ENCODE measurements around the gene TMPRSS9.

The TMPRSS9 gene

DNA sequence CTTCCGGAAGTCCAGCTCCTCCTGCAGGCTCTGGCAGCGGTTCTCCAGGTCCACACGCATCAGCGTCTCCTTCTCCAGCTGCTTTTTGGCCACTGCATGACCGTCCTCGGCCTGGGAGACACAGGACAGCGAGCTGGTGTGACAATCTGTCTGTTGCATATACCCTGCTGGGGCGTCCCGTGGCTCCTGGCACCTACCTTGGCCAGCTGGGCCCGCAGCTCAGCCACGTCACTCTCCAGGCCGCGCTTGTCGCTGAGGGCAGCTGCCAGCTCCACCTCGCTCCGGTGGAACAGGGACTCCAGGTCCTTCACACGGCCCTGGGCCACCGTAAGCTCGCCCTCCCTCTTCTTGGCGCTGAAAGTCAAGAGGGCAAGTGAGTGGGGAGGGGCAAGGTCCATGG lies 78.1 kb downstream of the TMPRSS9 start:
- Histone ChIP-seq H3K27me3 (ENCODE audit: low read depth, low read length) (no peaks in the 10 kb centered on the region), H3K36me3 (ENCODE audit: control insufficient read depth in 1 of 2, insufficient read depth in 2 of 2, low read length in 2 of 2) (peaks cover 0 to 52% of the 10 kb centered on the region in 2 donors), H3K9me3 (ENCODE audit: control insufficient read depth in 1 of 2, low read length in 2 of 2) (no peaks in the 10 kb centered on the region), H3K27ac (ENCODE audit: low read length) (no peak overlapping the region), H3K4me3 (ENCODE audit: low read depth in 1 of 2, low read length in 2 of 2) (no peak overlapping the region), H3K4me1 (ENCODE audit: control insufficient read depth in 1 of 2, insufficient read depth in 2 of 2, low read length in 2 of 2) (no peaks in the 10 kb centered on the region)

DNA sequence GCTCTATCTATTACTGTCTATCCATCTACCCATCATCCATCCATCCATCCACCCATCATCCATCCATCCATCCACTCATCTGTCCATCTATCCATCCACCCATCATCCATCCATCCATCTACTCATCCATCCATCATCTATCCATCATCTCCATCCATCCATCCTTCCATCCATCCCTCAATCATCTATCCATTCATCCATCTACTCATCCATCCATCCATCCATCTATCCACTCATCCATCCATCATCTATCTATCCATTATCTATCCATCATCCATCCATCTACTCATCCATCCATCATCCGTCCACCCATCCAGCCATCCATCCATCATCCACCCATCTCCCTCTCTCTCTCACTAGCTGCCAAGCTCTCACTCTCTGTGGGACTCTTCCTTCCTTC lies 80.5 kb downstream of the TMPRSS9 start:
- no peaks in the 10 kb centered on the region for H3K9me3 ChIP-seq (ENCODE audit: control insufficient read depth in 1 of 2, low read length in 2 of 2)
- no peaks in the 10 kb centered on the region for H3K4me1 ChIP-seq (ENCODE audit: control insufficient read depth in 1 of 2, insufficient read depth in 2 of 2, low read length in 2 of 2)
- peaks cover 5 to 41% of the 10 kb centered on the region in 2 donors for H3K36me3 ChIP-seq (ENCODE audit: control insufficient read depth in 1 of 2, insufficient read depth in 2 of 2, low read length in 2 of 2)
- H3K4me3 ChIP-seq (ENCODE audit: low read depth in 1 of 2, low read length in 2 of 2), result no peak overlapping the region
- no peak overlapping the region for H3K27ac ChIP-seq (ENCODE audit: low read length)
- no peaks in the 10 kb centered on the region for H3K27me3 ChIP-seq (ENCODE audit: low read depth, low read length)

DNA sequence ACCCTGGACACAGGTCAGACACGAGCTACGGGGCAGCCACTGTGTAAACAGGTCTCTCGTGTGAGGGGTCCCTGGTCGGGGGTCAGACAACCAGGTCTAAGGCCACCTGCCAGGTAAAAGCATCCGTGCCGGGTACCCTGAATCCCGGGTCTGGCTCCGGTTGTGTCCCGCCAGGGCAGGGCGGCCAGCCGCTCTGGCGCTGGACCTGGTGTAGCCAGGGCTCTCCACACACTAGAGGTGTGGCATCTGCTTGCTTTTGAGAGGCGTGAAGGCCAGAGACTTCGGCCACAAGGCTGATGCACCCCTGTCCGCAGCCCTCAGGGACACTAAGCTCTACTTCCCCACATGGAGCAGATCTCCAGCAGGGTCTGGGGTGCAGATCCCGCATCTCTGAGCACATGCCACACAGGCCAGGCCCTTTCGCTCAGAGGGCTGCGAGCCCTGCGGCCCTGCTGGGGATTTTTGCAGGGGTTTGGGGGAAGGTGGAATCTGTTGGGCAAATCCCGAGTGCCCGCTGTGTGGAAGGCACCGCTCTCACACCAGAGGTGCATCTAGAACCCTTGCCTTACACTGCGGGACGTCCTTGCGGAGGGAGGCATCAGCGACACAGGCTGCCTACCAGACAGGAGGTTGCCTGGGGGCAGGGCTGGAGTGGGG lies 81.2 kb downstream of the TMPRSS9 start:
- Histone ChIP-seq H3K4me1 (ENCODE audit: control insufficient read depth in 1 of 2, insufficient read depth in 2 of 2, low read length in 2 of 2) (no peaks in the 10 kb centered on the region), H3K4me3 (ENCODE audit: low read depth in 1 of 2, low read length in 2 of 2) (no peak overlapping the region), H3K27me3 (ENCODE audit: low read depth, low read length) (no peaks in the 10 kb centered on the region), H3K9me3 (ENCODE audit: control insufficient read depth in 1 of 2, low read length in 2 of 2) (no peaks in the 10 kb centered on the region), H3K36me3 (ENCODE audit: control insufficient read depth in 1 of 2, insufficient read depth in 2 of 2, low read length in 2 of 2) (peaks cover 5 to 41% of the 10 kb centered on the region in 2 donors), H3K27ac (ENCODE audit: low read length) (no peak overlapping the region)

DNA sequence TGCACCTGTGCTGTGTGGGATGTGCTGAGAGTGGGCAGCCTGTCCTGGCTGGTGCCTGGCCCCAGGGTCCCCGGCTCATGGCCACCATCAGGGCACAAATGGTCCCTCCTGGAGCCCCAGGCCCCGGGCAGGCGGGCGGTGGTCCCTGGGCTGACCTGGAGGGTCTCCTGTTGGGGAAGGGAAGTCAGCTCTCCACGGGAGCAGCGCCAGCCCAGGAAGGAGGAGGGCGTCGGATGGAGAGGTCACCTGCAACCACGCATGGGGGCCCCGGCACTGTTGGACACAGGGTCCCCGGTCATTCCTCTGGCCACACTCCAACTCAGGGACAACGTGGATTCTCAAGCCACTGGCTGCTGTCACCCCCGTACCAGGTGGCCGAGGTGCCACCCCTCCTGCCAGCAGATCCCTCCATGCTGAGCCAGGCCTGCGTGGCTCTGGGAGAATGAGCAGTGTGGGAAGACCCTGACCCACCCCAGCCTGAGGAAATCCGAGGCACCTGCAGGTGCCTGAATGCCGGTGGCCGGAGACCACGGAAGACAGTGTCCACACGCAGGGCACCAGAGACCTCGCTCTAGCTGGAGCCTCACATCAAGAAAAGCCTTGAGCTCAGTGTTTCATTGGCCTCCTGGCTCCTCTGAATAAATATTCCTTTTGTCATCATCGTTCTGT lies 83.2 kb downstream of the TMPRSS9 start:
- no peak overlapping the region for H3K4me3 ChIP-seq (ENCODE audit: low read depth in 1 of 2, low read length in 2 of 2)
- no peaks in the 10 kb centered on the region for H3K27me3 ChIP-seq (ENCODE audit: low read depth, low read length)
- H3K27ac ChIP-seq (ENCODE audit: low read length), result no peak overlapping the region
- peaks cover 5 to 25% of the 10 kb centered on the region in 2 donors for H3K36me3 ChIP-seq (ENCODE audit: control insufficient read depth in 1 of 2, insufficient read depth in 2 of 2, low read length in 2 of 2)
- no peaks in the 10 kb centered on the region for H3K4me1 ChIP-seq (ENCODE audit: control insufficient read depth in 1 of 2, insufficient read depth in 2 of 2, low read length in 2 of 2)
- H3K9me3 ChIP-seq (ENCODE audit: control insufficient read depth in 1 of 2, low read length in 2 of 2), result no peaks in the 10 kb centered on the region

DNA sequence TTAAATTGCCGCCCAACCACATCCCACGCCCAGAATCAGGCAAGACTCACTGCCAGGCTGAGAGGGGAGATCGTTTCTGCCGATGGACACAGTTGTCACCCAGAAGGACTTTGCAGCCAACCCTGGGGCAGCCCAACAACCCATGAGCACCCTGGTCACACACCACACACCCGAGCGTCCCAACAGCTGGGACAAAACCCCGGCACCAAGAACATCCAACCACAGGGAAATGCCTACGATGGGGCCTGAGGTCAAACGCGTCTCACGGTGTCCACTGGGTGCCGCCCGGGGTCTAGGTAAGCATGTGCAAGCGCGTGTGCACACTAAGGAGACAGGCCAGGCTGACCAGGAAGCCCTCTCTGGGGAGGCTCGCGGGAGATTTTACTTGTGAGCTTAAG lies 83.7 kb downstream of the TMPRSS9 start:
- H3K4me1 ChIP-seq (ENCODE audit: control insufficient read depth in 1 of 2, insufficient read depth in 2 of 2, low read length in 2 of 2), result no peaks in the 10 kb centered on the region
- H3K9me3 ChIP-seq (ENCODE audit: control insufficient read depth in 1 of 2, low read length in 2 of 2), result no peaks in the 10 kb centered on the region
- H3K27me3 ChIP-seq (ENCODE audit: low read depth, low read length), result no peaks in the 10 kb centered on the region
- H3K36me3 ChIP-seq (ENCODE audit: control insufficient read depth in 1 of 2, insufficient read depth in 2 of 2, low read length in 2 of 2), result peaks cover 5 to 22% of the 10 kb centered on the region in 2 donors
- no peak overlapping the region for H3K27ac ChIP-seq (ENCODE audit: low read length)
- H3K4me3 ChIP-seq (ENCODE audit: low read depth in 1 of 2, low read length in 2 of 2), result no peak overlapping the region

DNA sequence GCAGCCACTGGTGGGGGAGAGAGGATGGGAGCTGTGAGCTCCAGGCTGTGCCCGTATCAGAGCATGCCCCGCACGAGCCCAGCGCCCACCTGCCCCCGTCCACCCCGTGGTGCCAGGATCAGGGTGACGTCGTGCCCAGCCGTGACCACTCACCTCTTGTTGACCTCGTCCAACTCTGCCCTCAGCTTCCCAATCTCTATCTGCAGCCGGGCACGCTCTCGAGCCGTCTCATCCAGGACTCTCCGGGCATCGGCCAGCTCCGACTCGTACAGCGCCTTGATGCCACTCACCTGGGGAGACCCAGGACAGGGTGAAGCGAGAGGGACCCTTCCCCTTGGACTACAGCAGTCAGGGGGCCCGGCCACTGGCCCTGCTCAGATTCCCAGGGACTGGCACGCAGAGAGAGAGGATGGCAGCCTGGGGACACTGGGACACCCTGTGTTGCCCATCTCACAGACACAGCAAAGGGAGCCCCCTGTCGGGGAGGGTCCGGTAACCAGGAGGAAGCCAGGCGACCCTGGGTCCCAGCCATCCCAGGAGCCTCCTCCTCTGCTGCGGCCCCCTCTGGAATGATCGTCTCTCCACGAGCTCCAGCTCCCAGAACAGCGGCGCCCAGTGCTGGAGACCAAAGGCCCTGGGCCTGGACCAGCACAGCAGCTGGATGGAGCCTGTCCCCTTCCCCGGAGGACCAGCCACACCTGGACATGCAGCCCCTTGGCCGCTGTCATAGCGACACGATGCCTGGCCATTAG lies 84.4 kb downstream of the TMPRSS9 start:
- H3K36me3 ChIP-seq (ENCODE audit: control insufficient read depth in 1 of 2, insufficient read depth in 2 of 2, low read length in 2 of 2), result peaks cover 5 to 22% of the 10 kb centered on the region in 2 donors
- H3K4me1 ChIP-seq (ENCODE audit: control insufficient read depth in 1 of 2, insufficient read depth in 2 of 2, low read length in 2 of 2), result no peaks in the 10 kb centered on the region
- no peak overlapping the region for H3K27ac ChIP-seq (ENCODE audit: low read length)
- H3K9me3 ChIP-seq (ENCODE audit: control insufficient read depth in 1 of 2, low read length in 2 of 2), result no peaks in the 10 kb centered on the region
- no peaks in the 10 kb centered on the region for H3K27me3 ChIP-seq (ENCODE audit: low read depth, low read length)
- no peak overlapping the region for H3K4me3 ChIP-seq (ENCODE audit: low read depth in 1 of 2, low read length in 2 of 2)

DNA sequence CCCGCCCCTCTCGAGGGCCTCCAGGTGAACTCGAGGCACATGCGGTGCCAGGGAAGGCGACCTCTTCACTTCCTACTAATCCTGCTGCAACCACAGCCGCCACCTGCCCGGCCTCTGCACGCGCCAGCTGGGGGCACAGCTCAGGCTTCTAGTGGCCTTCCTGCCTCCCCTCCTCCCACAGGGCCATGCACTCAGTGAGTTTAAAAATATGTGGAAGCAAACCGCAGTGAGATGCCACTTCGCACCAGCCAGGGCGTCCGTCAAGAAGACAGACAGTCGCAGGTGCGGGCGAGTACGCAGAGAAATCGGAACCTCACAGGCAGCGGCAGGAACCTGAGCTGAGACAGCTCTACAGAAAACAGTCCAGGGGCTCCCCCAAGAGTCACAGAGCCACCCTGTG lies 86.3 kb downstream of the TMPRSS9 start:
- no peak overlapping the region for H3K4me3 ChIP-seq (ENCODE audit: low read depth in 1 of 2, low read length in 2 of 2)
- no peak overlapping the region for H3K27ac ChIP-seq (ENCODE audit: low read length)
- H3K4me1 ChIP-seq (ENCODE audit: control insufficient read depth in 1 of 2, insufficient read depth in 2 of 2, low read length in 2 of 2), result no peaks in the 10 kb centered on the region
- no peaks in the 10 kb centered on the region for H3K9me3 ChIP-seq (ENCODE audit: control insufficient read depth in 1 of 2, low read length in 2 of 2)
- peaks cover 5 to 18% of the 10 kb centered on the region in 2 donors for H3K36me3 ChIP-seq (ENCODE audit: control insufficient read depth in 1 of 2, insufficient read depth in 2 of 2, low read length in 2 of 2)
- H3K27me3 ChIP-seq (ENCODE audit: low read depth, low read length), result no peaks in the 10 kb centered on the region

DNA sequence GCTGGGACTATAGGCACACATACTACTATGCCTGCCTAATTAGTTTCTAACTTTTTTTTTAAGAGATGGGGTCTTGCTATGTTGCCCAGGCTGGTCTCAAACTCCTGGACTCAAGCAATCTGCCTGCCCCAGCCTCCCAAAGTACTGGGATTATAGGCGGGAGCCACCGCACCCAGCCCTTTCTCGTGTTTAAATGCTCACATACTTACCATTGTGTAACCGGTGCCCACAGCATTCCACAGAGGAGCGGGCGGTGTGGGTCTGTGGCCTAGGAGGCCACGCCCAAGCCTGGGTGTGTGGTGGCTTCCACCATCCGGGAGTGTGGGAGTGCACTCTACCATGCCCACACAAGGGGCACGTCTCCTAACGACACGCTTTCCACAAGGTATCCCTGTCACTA lies 89.0 kb downstream of the TMPRSS9 start:
- H3K4me3 ChIP-seq (ENCODE audit: low read depth in 1 of 2, low read length in 2 of 2), result no peak overlapping the region
- H3K9me3 ChIP-seq (ENCODE audit: control insufficient read depth in 1 of 2, low read length in 2 of 2), result no peaks in the 10 kb centered on the region
- peaks cover 0 to 3% of the 10 kb centered on the region in 2 donors for H3K36me3 ChIP-seq (ENCODE audit: control insufficient read depth in 1 of 2, insufficient read depth in 2 of 2, low read length in 2 of 2)
- no peaks in the 10 kb centered on the region for H3K27me3 ChIP-seq (ENCODE audit: low read depth, low read length)
- H3K27ac ChIP-seq (ENCODE audit: low read length), result no peak overlapping the region
- H3K4me1 ChIP-seq (ENCODE audit: control insufficient read depth in 1 of 2, insufficient read depth in 2 of 2, low read length in 2 of 2), result no peaks in the 10 kb centered on the region

DNA sequence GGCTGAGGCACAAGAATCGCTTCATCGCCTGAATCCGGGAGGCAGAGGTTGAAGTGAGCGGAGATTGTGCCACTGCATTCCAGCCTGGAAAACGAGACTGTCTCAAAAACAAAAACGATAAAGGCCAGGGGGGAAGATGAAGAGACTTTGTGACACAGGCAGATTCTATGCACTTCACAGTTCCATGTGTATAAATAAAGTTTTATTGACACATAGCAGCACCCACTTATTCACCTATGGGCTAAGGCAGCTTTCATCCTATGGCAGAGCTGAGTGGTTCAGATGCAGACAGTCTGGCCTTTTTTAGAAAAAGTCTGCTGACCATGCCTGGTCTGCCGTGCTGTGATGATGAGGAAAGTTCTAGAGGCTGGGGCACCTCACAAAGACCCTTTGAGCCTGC lies 91.1 kb downstream of the TMPRSS9 start:
- Histone ChIP-seq H3K4me3 (ENCODE audit: low read depth in 1 of 2, low read length in 2 of 2) (no peak overlapping the region), H3K4me1 (ENCODE audit: control insufficient read depth in 1 of 2, insufficient read depth in 2 of 2, low read length in 2 of 2) (peaks cover 0 to 11% of the 10 kb centered on the region in 2 donors), H3K27ac (ENCODE audit: low read length) (no peak overlapping the region), H3K36me3 (ENCODE audit: control insufficient read depth in 1 of 2, insufficient read depth in 2 of 2, low read length in 2 of 2) (no peaks in the 10 kb centered on the region), H3K27me3 (ENCODE audit: low read depth, low read length) (no peaks in the 10 kb centered on the region), H3K9me3 (ENCODE audit: control insufficient read depth in 1 of 2, low read length in 2 of 2) (no peaks in the 10 kb centered on the region)

DNA sequence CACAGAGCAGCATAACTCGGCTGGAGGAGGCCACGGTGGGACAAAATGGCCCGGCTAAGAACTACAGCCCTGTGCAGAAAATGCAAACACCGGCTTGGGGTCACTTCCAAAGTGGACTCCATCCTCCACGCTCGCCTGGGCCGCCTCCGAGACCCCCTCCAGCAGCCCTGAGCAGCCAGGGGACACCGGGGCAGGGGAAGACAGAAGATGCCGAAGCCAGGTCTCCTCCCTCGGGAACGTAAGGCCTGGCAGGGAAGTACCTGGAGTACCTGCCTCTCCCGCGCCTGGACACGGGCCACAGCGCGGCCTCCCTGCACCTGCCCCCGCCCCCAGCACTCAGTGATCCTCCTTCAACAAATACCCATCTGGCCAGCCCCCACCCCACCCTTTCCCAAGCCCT lies 91.7 kb downstream of the TMPRSS9 start:
- no peak overlapping the region for H3K4me3 ChIP-seq (ENCODE audit: low read depth in 1 of 2, low read length in 2 of 2)
- no peaks in the 10 kb centered on the region for H3K36me3 ChIP-seq (ENCODE audit: control insufficient read depth in 1 of 2, insufficient read depth in 2 of 2, low read length in 2 of 2)
- H3K9me3 ChIP-seq (ENCODE audit: control insufficient read depth in 1 of 2, low read length in 2 of 2), result no peaks in the 10 kb centered on the region
- H3K4me1 ChIP-seq (ENCODE audit: control insufficient read depth in 1 of 2, insufficient read depth in 2 of 2, low read length in 2 of 2), result peaks cover 0 to 11% of the 10 kb centered on the region in 2 donors
- H3K27me3 ChIP-seq (ENCODE audit: low read depth, low read length), result no peaks in the 10 kb centered on the region
- no peak overlapping the region for H3K27ac ChIP-seq (ENCODE audit: low read length)

DNA sequence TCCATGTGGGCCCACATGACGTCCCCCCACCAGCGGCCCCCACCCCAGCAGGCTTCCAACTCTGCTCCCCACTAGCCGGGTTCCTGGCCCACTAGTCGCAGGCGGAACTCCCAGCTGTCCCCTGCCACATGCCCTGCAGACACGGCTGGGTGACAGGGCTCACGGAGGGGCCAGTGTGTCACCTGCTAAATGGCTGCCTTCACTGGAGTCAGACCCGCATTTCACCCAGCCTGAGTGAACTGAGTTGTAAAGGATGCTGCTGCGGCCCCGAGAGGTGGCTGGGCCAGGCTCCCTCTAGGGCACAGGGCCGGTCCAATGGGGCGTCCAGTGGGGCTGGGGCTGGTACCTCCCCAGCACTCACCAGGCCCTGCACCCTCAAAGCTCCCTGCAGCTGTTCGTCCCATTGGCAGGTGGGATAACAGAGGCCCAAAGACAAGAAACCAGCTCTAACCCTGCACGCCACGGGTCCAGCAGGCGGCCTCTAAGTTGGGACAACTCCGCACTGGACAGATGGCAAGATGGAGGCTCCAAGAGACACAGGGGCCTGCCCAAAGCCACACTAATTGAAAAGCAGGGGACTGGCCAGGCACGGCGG lies 93.5 kb downstream of the TMPRSS9 start:
- Histone ChIP-seq H3K27ac (ENCODE audit: low read length) (no peak overlapping the region), H3K27me3 (ENCODE audit: low read depth, low read length) (no peaks in the 10 kb centered on the region), H3K36me3 (ENCODE audit: control insufficient read depth in 1 of 2, insufficient read depth in 2 of 2, low read length in 2 of 2) (no peaks in the 10 kb centered on the region), H3K4me3 (ENCODE audit: low read depth in 1 of 2, low read length in 2 of 2) (no peak overlapping the region), H3K4me1 (ENCODE audit: control insufficient read depth in 1 of 2, insufficient read depth in 2 of 2, low read length in 2 of 2) (peaks cover 0 to 14% of the 10 kb centered on the region in 2 donors), H3K9me3 (ENCODE audit: control insufficient read depth in 1 of 2, low read length in 2 of 2) (no peaks in the 10 kb centered on the region)
